22Rv1 (cell line): ENCODE results near the gene ADGRB2.

Experiments
- H3K27ac ChIP-seq: fragments of 450-650 bp; 2 replicates; pipeline ENCODE4 v1.5.1; 2017
- ZFX ChIP-seq: fragments of 450-650 bp; IDR thresholded peaks from 2 replicates; pipeline ENCODE4 v1.6.1; 2017; ENCODE audit warnings: antibody characterized with exemption, borderline replicate concordance
- TF ChIP-seq, protein P1 (sequence below): fragments of 450-650 bp; IDR thresholded peaks from 2 replicates; pipeline ENCODE4 v1.5.1; 2017; ENCODE audit warnings: mild to moderate bottlenecking

The ADGRB2 gene

DNA sequence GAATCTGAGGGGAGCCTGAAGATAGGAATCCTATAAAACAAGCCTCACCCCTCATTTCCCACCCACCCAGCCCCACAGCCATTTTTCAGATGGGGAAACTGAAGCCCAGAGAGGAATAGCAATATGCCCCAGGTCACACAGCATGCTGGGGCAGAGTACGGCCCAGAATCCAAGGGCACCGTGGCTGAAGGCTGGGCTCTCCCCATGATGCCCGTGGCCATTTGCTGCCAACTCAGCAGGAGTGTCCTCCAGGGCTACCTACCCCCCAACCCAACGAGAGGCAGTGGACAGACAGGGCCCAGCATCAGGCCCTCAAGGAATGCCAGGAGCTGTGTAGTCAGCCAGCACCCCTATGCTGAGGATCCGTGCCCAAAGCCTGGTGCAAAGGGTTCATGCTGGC, 68.8 kb downstream of the ADGRB2 start:
- H3K27ac ChIP-seq = no peak overlapping the region
- no peak for TF ChIP-seq ZFX
- TF ChIP-seq, protein P1, sequence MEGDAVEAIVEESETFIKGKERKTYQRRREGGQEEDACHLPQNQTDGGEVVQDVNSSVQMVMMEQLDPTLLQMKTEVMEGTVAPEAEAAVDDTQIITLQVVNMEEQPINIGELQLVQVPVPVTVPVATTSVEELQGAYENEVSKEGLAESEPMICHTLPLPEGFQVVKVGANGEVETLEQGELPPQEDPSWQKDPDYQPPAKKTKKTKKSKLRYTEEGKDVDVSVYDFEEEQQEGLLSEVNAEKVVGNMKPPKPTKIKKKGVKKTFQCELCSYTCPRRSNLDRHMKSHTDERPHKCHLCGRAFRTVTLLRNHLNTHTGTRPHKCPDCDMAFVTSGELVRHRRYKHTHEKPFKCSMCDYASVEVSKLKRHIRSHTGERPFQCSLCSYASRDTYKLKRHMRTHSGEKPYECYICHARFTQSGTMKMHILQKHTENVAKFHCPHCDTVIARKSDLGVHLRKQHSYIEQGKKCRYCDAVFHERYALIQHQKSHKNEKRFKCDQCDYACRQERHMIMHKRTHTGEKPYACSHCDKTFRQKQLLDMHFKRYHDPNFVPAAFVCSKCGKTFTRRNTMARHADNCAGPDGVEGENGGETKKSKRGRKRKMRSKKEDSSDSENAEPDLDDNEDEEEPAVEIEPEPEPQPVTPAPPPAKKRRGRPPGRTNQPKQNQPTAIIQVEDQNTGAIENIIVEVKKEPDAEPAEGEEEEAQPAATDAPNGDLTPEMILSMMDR = no peak

DNA sequence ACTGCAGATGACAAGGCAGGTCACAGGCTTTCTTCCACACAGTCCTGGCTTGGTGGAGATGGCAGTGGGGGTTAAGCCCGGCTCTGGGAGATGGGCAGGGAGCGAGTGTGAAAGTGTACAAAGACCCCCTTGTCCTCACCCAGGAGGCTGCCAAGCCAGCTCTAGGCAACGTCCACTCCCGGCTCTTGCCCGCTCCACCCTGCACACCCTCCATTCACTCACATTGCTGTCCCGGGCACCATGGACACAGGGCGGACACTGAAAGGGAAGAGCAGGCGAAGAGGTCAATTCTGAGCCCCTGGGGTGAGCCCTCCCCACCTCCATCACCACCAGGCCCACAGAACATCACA, 69.2 kb downstream of the ADGRB2 start:
- TF ChIP-seq, protein P1 = no peak
- TF ChIP-seq ZFX = no peak
- H3K27ac ChIP-seq = no peak overlapping the region

DNA sequence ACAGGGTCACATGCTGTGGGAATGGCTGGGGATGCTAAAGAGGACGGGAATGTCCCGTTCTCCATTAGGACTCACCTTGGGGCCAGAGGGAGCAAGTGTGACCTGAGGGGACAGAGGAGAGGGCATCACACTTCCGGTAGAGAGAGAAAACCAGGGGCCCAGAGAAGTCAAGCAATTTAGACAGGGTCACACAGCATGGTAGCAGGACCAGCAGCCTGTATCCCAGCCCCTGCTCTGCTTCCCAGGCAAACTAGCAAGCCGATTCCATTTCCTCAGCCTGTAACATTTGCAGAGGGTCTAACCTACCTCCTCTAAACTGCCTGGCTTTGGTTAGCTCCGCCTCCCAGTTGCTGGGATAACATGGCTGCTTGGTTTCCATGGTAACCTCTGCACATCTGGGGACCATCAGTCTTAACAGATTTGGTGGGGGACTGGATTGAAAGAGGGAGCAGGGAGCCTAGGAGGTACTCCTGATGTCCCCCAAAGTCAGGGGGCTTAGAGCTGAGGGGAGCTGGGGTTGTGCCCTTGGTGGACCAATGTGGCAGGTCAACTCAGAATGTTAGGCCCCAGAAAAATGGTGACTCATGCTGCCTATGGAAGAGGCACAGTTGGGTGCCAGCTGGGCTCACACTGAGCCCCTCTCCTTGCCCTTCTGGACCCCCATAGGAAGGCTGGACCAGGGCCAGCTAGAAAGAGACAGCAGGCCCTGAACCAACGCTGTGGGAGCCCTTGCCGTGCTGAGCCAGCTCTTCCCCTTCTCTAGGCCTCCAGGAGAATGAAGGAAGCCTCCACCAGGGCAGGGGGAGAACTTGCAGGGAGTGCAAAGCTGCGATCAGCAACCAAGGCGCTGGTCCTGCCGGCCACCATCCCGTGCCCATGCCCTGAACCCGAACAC, 69.8 kb downstream of the ADGRB2 start:
- no peak for TF ChIP-seq ZFX
- TF ChIP-seq, protein P1 = no peak
- H3K27ac ChIP-seq = no peak overlapping the region

DNA sequence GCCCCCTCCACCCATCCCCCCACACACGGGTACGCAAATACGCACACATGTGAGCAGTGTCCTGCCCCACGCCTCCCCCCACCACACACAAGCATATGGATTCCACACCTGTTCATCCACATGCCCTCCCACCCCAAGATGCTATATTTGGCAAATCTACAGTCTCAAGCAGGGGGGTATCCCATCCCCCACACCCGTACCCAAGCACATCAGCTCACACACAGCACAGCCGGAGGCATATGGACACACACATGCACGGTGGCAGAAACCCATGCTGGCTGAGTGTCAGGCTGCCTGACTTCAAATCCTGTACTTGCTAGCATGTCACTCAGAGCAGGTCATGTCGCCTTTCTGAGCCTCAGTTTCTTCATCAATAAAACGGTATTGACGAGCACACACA, 70.9 kb downstream of the ADGRB2 start:
- H3K27ac ChIP-seq = no peak overlapping the region
- TF ChIP-seq ZFX = no peak
- TF ChIP-seq, protein P1 = no peak

DNA sequence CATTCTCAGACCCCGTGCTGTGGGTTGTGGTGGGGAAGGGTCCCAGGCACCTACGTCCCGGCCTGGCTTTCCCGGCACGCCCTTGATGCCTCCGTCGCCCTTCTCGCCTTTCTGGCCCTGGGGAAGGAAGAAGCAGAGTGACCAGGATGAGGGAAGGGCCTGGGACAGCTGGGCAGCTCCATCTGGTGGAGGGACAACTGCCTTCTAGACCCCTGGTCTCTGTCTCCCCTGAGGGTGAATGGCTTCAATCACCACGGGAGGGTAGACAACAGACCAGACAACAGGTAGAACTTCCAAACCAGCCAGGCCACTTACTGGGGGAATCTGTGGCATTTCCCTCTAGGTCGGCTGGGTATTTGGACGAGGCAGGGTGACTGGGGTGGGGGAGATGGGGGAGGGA, 72.2 kb downstream of the ADGRB2 start:
- TF ChIP-seq ZFX = no peak
- TF ChIP-seq, protein P1 = no peak
- no peak overlapping the region for H3K27ac ChIP-seq

DNA sequence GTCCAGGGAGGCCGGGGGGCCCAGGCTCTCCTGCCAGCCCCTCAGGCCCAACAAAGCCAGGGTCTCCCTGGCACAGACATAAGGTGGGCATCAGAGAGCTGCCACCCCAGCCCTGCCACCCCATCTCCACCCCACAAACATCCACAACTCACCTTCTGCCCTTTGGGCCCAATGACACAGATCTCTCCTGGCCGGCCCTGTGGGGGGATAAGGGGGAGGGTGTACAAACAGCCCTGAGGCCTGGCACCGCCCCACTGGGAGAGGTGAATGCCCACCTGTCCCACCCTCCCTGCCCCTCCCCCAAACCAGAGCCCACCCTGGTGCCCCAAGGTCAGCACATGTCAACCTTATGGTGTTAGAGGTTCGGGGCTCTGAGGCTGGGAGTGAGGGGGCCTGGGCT, 72.7 kb downstream of the ADGRB2 start:
- no peak overlapping the region for H3K27ac ChIP-seq
- TF ChIP-seq, protein P1 = no peak
- TF ChIP-seq ZFX = no peak

DNA sequence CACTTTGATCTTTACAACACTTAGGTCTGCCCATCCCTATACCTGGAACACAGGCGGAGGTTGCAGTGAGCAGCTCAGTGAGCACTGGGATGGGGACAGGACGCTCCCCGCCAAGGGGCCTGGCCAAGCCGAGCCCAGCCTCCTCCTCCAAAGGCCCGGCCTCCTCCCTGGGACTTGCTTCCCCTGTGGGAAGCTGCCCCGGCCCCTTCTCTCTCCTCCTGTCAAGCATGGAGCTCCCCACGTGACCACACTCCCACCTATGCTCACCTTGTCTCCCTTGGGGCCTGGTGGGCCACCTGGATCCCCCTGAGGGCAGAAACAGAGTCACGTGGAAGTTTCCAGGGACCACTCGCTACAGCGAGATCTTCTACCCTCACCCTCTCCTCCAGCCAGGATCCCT, 73.2 kb downstream of the ADGRB2 start:
- no peak for TF ChIP-seq ZFX
- TF ChIP-seq, protein P1 = no peak
- no peak overlapping the region for H3K27ac ChIP-seq
